HepG2 (cell line): ENCODE results near the gene MYCT1. TPM values are rescaled to one million over a fixed set of nuclear protein-coding genes. Genes with fewer than 3 reads are reported as not detected.

Source experiments
- ATAC-seq: fragments of 200-7000 bp; cut with Tn5 transposase; 3 replicates; pipeline ENCODE4 v1.9.1; 2020; ENCODE audit warnings: mild to moderate bottlenecking, moderate library complexity
- BruUV-seq: library from RNA; stranded (reverse); fragments of 400-500 nt; replicated peaks from 2 replicates; lab custom pipeline; 2021; lab: Mats Ljungman, UMichigan
- CTCF ChIA-PET: fragments of 300-600 bp; formaldehyde crosslinking; extraction: SDS; loops from one replicate; lab custom pipeline; 2021; ENCODE audit warnings: low total read pairs, inconsistent platforms, low intra/inter-chr PET ratio; lab: Yijun Ruan, JAX
- POLR2A ChIA-PET: fragments of 350-600 bp; sonication (Branson Sonifier 250); formaldehyde crosslinking; loops from one replicate; lab custom pipeline; 2020; ENCODE audit warnings: antibody characterized with exemption, inconsistent platforms; lab: Yijun Ruan, JAX
- DNase-seq: peaks from one replicate; pipeline ENCODE4 v3.0.0-alpha.2; 2015; ENCODE audit warnings: low spot score
- FAIRE-seq: peaks from 3 replicates; lab custom pipeline; 2011; peaks lifted over from hg19 to GRCh38; lab: Jason Lieb, UNC
- H2AFZ ChIP-seq: one replicate; pipeline ENCODE4 v1.6.1; 2011; ENCODE audit warnings: low read length, inconsistent platforms
- H3K27ac ChIP-seq: fragments of 300-600 bp; 3 replicates; pipeline ENCODE4 v1.8.0; 2011; ENCODE audit warnings: mixed run types, mild to moderate bottlenecking, mixed read lengths, low read length, inconsistent platforms; ENCODE audit not compliant: insufficient read depth; ENCODE audit errors: extremely low read length
- H3K27me3 ChIP-seq, 2 experiments: fragments of 200-600 bp in 1 of 2; 2 replicates in 1 of 2; 3 replicates in 1 of 2; pipeline versions ENCODE4 v1.6.0 to v1.8.0; 2011; ENCODE audit warnings: low read length in 2 of 2, mild to moderate bottlenecking in 2 of 2, moderate library complexity in 2 of 2, inconsistent platforms in 1 of 2; ENCODE audit not compliant: insufficient read depth in 2 of 2, control insufficient read depth in 1 of 2
- H3K36me3 ChIP-seq, 2 experiments: fragments of 200-600 bp in 1 of 2; replicated peaks in 1 of 2; 2 replicates in 1 of 2; 3 replicates in 1 of 2; pipeline versions ENCODE4 v1.5.1 to v1.8.0; 2011; ENCODE audit warnings: low read length in 2 of 2, inconsistent platforms in 1 of 2; ENCODE audit not compliant: insufficient read depth in 2 of 2, control insufficient read depth in 1 of 2
- H3K4me1 ChIP-seq: 2 replicates; pipeline ENCODE4 v1.5.1; 2012; ENCODE audit warnings: low read length, inconsistent platforms; ENCODE audit not compliant: insufficient read depth
- H3K4me2 ChIP-seq: 2 replicates; pipeline ENCODE4 v1.6.0; 2011; ENCODE audit warnings: low read depth, low read length, inconsistent platforms
- H3K4me3 ChIP-seq, 3 experiments: fragments of 200-600 bp in 1 of 3; sonication (generic), shearing (Covaris generic) in 1 of 3; replicated peaks in 1 of 3; 2 replicates each; pipeline ENCODE4 v1.5.1; 2011 to 2016; ENCODE audit warnings: low read length in 3 of 3, inconsistent platforms in 2 of 3, low read depth in 2 of 3, mild to moderate bottlenecking in 2 of 3, control low read depth in 1 of 3, mixed read lengths in 1 of 3; ENCODE audit not compliant: insufficient read depth in 1 of 3
- H3K79me2 ChIP-seq: one replicate; pipeline ENCODE4 v1.6.1; 2011; ENCODE audit warnings: low read length, inconsistent platforms; ENCODE audit not compliant: insufficient read depth
- H3K9ac ChIP-seq: 2 replicates; pipeline ENCODE4 v1.6.0; 2011; ENCODE audit warnings: mild to moderate bottlenecking, low read depth, low read length, inconsistent platforms; ENCODE audit not compliant: insufficient read depth
- H3K9me3 ChIP-seq: 2 replicates; pipeline ENCODE4 v1.5.1; 2012; ENCODE audit warnings: mild to moderate bottlenecking, low read length
- H4K20me1 ChIP-seq: 2 replicates; pipeline ENCODE4 v1.6.0; 2011; ENCODE audit warnings: inconsistent platforms, mild to moderate bottlenecking, low read length, moderate library complexity; ENCODE audit not compliant: insufficient read depth
- CREB1 ChIP-seq, 2 experiments: fragments of 450-650 bp in 1 of 2; IDR thresholded peaks; 2 replicates each; pipeline ENCODE4 v1.6.1; 2016 to 2017; ENCODE audit warnings: control low read depth in 1 of 2, mild to moderate bottlenecking in 1 of 2, missing compliant biosample characterization in 1 of 2, missing genetic modification characterization in 1 of 2
- EHMT2 ChIP-seq: fragments of 200-600 bp; sonication (generic); IDR thresholded peaks from 2 replicates; pipeline ENCODE4 v1.7.0; 2017; ENCODE audit warnings: antibody characterized with exemption, low read depth, low read length, borderline replicate concordance
- ELF3 ChIP-seq: IDR thresholded peaks from 2 replicates; pipeline ENCODE4 v1.6.1; 2016; ENCODE audit warnings: missing genetic modification reagents, missing compliant biosample characterization
- KLF6 ChIP-seq: IDR thresholded peaks from 2 replicates; pipeline ENCODE4 v1.8.0; 2016; ENCODE audit warnings: missing biosample characterization, missing genetic modification reagents
- MIER2 ChIP-seq: IDR thresholded peaks from 2 replicates; pipeline ENCODE4 v1.6.1; 2016; ENCODE audit warnings: missing biosample characterization, missing genetic modification reagents
- SOX5 ChIP-seq: IDR thresholded peaks from 2 replicates; pipeline ENCODE4 v1.6.1; 2016; ENCODE audit warnings: borderline replicate concordance
- SPEN ChIP-seq: sonication (generic); formaldehyde crosslinking; IDR thresholded peaks from 2 replicates; pipeline ENCODE4 v1.5.1; 2020; ENCODE audit warnings: low read depth, mild to moderate bottlenecking, missing genetic modification reagents
- ZNF331 ChIP-seq: sonication (generic); formaldehyde crosslinking; IDR thresholded peaks from 2 replicates; pipeline ENCODE4 v1.4.0; 2020; ENCODE audit warnings: missing genetic modification reagents
- WGBS: methylation state at CpG from one replicate; pipeline ENCODE4 v1.1.6; 2017; ENCODE audit warnings: low lambda C conversion rate; 5-methylcytosine and 5-hydroxymethylcytosine counted together
- in situ Hi-C: cut with HindIII; loops from 2 replicates; pipeline ENCODE4 v1.10.0; 2017; ENCODE audit warnings: low pct_unique_long_range_greater_than_20kb; ENCODE audit not compliant: extremely low pct_ligation_motif_present
- intact Hi-C: fragments of 100-400 bp; cut with micrococcal nuclease; formaldehyde crosslinking; loops from one replicate; pipeline ENCODE4 v1.10.0; 2022; ENCODE audit not compliant: unreplicated experiment
- polyA plus RNA-seq, 8 experiments: library from polyadenylated mRNA; depleted of rRNA in 3 of 8; stranded (reverse) in 7 of 8; unstranded in 1 of 8; fragments of >200 nt; fragmentation: Illumina TruSeq in 4 of 8; extraction: Trizol in 4 of 8; gene quantifications; 2 replicates each; pipeline versions ENCODE4 v1.2.1 to v1.2.3, GENCODE V29; 2011 to 2016; ENCODE audit warnings: low read depth in 4 of 8, missing spikeins in 1 of 8, mixed read lengths in 1 of 8; ENCODE audit not compliant: insufficient read depth in 1 of 8
- total RNA-seq, 5 experiments: library from RNA; depleted of rRNA; stranded (reverse); fragments of >200 nt; fragmentation: Illumina TruSeq; extraction: Trizol; gene quantifications; 2 replicates each; pipeline ENCODE4 v1.2.3, GENCODE V29; 2016; ENCODE audit warnings: low read depth in 1 of 5
- TF ChIP-seq, protein P1 (sequence below), 2 experiments: IDR thresholded peaks; 2 replicates each; pipeline ENCODE4 v1.6.1; 2011 to 2012; ENCODE audit warnings: low read length in 2 of 2, borderline replicate concordance in 1 of 2, low read depth in 1 of 2, mild to moderate bottlenecking in 1 of 2, moderate library complexity in 1 of 2

The MYCT1 gene
- total and polyA plus RNA-seq, 2 of the 13 experiments (the other 11 are each of a cell fraction or from before 2014, with no cell fraction given): not detected

DNA sequence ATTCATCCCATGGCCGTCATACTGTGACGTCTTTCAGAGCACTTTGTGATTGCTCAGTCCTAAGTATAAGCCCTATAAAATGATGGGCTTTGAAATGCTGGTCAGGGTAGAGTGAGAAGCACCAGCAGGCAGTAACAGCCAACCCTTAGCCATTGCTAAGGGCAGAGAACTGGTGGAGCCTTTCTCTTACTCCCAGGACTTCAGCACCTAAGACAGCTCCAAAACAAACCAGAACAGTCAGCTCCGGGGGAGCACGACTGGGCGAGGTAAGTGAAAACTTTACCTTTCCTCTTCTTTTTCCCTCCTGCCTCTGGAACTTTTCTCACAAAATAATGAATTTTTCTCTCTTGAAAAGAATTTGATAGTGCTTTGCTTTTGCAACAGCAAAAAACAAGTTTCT is 53.0 kb downstream of the MYCT1 start, which contains the start of gene VIP:
Gene VIP, plus strand, starts transcription at position 104 of the 400 bp plus-strand sequence. CDS start 1,381 bp downstream, outside the sequence.
- in situ Hi-C loops (no loop called here), intact Hi-C loops (loop anchor here (5.0 kb wide), 1 partner anchor 272 kb away; no protein-coding TSS in a partner anchor)
- 0 out of 2 replicates have a peak, but pooled peaks have one; percentile 26 for TF ChIP-seq ZNF331
- TF ChIP-seq, protein P1, sequence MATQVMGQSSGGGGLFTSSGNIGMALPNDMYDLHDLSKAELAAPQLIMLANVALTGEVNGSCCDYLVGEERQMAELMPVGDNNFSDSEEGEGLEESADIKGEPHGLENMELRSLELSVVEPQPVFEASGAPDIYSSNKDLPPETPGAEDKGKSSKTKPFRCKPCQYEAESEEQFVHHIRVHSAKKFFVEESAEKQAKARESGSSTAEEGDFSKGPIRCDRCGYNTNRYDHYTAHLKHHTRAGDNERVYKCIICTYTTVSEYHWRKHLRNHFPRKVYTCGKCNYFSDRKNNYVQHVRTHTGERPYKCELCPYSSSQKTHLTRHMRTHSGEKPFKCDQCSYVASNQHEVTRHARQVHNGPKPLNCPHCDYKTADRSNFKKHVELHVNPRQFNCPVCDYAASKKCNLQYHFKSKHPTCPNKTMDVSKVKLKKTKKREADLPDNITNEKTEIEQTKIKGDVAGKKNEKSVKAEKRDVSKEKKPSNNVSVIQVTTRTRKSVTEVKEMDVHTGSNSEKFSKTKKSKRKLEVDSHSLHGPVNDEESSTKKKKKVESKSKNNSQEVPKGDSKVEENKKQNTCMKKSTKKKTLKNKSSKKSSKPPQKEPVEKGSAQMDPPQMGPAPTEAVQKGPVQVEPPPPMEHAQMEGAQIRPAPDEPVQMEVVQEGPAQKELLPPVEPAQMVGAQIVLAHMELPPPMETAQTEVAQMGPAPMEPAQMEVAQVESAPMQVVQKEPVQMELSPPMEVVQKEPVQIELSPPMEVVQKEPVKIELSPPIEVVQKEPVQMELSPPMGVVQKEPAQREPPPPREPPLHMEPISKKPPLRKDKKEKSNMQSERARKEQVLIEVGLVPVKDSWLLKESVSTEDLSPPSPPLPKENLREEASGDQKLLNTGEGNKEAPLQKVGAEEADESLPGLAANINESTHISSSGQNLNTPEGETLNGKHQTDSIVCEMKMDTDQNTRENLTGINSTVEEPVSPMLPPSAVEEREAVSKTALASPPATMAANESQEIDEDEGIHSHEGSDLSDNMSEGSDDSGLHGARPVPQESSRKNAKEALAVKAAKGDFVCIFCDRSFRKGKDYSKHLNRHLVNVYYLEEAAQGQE (IDR thresholded peaks at IDR 0.05; ENCODE audit: borderline replicate concordance in 1 of 2, low read depth in 1 of 2, low read length in 2 of 2): peak; percentile 59 to 97
- TF ChIP-seq ELF3 (CRISPR knock-in tag): 0 out of 2 replicates have a peak, but pooled peaks have one; percentile 17
- TF ChIP-seq CREB1 (IDR thresholded peaks at IDR 0.05): 0 out of 2 replicates have a peak, but pooled peaks have one; percentile 30
- TF ChIP-seq CREB1 (CRISPR knock-in tag; IDR thresholded peaks at IDR 0.05): no peak
- TF ChIP-seq SPEN: no peak
- no peak for TF ChIP-seq SOX5 (CRISPR knock-in tag)
- peak; percentile 97 for TF ChIP-seq MIER2
- TF ChIP-seq KLF6 (CRISPR knock-in tag): 0 out of 2 replicates have a peak, but pooled peaks have one; percentile 27
- TF ChIP-seq EHMT2: peak; percentile 73; the same call in 1 of the 2 replicates
- no peak within 1 kb of the TSS for H3K27ac ChIP-seq
- H3K79me2 ChIP-seq: no peaks in the 10 kb centered on the region
- no peak within 1 kb of the TSS for H3K9ac ChIP-seq
- CTCF ChIA-PET: no interaction called here
- no peaks in the 10 kb centered on the region for H4K20me1 ChIP-seq
- no peaks in the 10 kb centered on the region for H3K27me3 ChIP-seq
- peak; percentile 35 for DNase-seq
- ATAC-seq: peak; percentile 89
- FAIRE-seq: peak; percentile 32
- no peak within 1 kb of the TSS for H2AFZ ChIP-seq
- POLR2A ChIA-PET: no interaction called here
- H3K9me3 ChIP-seq: no peaks in the 10 kb centered on the region
- H3K4me1 ChIP-seq: peaks cover 8% of the 10 kb centered on the region; the same call in 1 of the 2 replicates
- H3K4me2 ChIP-seq: no peak within 1 kb of the TSS
- no peaks in the 10 kb centered on the region for H3K36me3 ChIP-seq
- no TSS peak for BruUV-seq
- H3K4me3 ChIP-seq: no peak within 1 kb of the TSS
- WGBS: 17% methylated on average over 5 of the region's 5 CpGs
